Kidney epithelial cell (primary cell): ENCODE results near the gene NUP188. TPM values are rescaled to one million over a fixed set of nuclear protein-coding genes. Genes with fewer than 3 reads are reported as not detected.
"Not testable (repeated sequence)": the region's sequence is repeated elsewhere in the genome, so short reads cannot be mapped to it uniquely, and the experiment has no call there.

Source experiments
- DNase-seq: peaks from one replicate; pipeline ENCODE4 v3.0.0-alpha.2; 2010; ENCODE audit warnings: low read depth
- H3K27me3 ChIP-seq: 2 replicates; pipeline ENCODE4 v1.6.0; 2011; ENCODE audit warnings: low read length; ENCODE audit not compliant: control insufficient read depth, insufficient read depth
- H3K36me3 ChIP-seq: 2 replicates; pipeline ENCODE4 v1.5.1; 2011; ENCODE audit warnings: low read length; ENCODE audit not compliant: control insufficient read depth, insufficient read depth
- H3K4me3 ChIP-seq: 2 replicates; pipeline ENCODE4 v1.5.1; 2011; ENCODE audit warnings: low read depth, mild to moderate bottlenecking, control low read depth, low read length
- total RNA-seq: library from RNA; depleted of rRNA; stranded (reverse); fragments of >200 nt; gene quantifications from 2 replicates; pipeline ENCODE4 v1.2.3, GENCODE V29; 2015
- TF ChIP-seq, protein P1 (sequence below): IDR thresholded peaks from 2 replicates; pipeline ENCODE4 v1.5.1; 2011; ENCODE audit warnings: mild to moderate bottlenecking, moderate library complexity, low read length, control low read depth, inconsistent platforms; ENCODE audit not compliant: insufficient read depth, poor library complexity, severe bottlenecking

Gene NUP188
- total RNA-seq, 1 donor from 2014 or later = 35.5 TPM

DNA sequence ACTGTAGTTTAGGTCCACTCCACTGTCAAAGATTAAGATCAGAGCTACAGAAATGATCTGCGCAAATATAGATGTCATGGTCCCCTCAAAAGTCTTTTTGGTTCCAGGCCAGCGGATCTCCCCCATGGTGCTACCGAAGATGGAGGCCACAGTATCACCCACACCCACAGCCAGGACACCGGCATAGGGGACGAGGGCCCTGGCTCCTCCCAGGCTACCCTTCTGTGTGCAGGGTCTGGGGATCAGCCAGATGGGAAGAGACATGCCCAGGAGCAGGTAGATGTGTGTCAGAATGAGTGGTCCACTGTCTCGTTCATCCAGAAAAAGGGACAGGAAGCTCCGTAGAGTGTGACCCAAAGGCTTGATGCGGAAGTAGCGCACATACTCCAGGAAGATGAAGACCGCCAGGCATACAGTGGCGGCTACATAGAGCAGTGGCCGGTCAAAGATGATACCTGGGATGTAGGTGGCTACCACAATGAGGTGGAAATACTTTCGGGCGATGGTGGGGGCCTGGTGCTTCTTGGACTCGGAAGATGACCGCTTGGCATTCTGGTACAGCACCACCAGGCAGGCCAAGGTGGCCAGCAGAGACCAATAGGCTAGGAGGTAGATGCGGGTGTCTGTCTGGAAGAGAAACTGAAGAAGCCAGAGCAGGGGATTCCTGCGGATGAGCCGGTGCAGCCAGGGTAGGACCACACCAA is 1.5 kb upstream of the NUP188 start:
- H3K27me3 ChIP-seq = no peaks in the 10 kb centered on the region
- DNase-seq = no peak
- peaks cover 2% of the 10 kb centered on the region for H3K36me3 ChIP-seq
- no peak overlapping the region for H3K4me3 ChIP-seq
- TF ChIP-seq, protein P1, sequence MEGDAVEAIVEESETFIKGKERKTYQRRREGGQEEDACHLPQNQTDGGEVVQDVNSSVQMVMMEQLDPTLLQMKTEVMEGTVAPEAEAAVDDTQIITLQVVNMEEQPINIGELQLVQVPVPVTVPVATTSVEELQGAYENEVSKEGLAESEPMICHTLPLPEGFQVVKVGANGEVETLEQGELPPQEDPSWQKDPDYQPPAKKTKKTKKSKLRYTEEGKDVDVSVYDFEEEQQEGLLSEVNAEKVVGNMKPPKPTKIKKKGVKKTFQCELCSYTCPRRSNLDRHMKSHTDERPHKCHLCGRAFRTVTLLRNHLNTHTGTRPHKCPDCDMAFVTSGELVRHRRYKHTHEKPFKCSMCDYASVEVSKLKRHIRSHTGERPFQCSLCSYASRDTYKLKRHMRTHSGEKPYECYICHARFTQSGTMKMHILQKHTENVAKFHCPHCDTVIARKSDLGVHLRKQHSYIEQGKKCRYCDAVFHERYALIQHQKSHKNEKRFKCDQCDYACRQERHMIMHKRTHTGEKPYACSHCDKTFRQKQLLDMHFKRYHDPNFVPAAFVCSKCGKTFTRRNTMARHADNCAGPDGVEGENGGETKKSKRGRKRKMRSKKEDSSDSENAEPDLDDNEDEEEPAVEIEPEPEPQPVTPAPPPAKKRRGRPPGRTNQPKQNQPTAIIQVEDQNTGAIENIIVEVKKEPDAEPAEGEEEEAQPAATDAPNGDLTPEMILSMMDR = no peak

GRCh38 chr9:128946571-128947276 is 775 bp upstream of the NUP188 start:
- Histone ChIP-seq H3K27me3 (no peaks in the 10 kb centered on the region), H3K4me3 (peak overlapping the region; percentile 100), H3K36me3 (peaks cover under 1% of the 10 kb centered on the region)
- TF ChIP-seq, protein P1 = no peak
- no peak for DNase-seq

GRCh38 chr9:128947277-128947526 is 297 bp upstream of the NUP188 start:
- TF ChIP-seq, protein P1 = no peak
- no peak for DNase-seq
- Histone ChIP-seq H3K36me3 (no peaks in the 10 kb centered on the region), H3K27me3 (no peaks in the 10 kb centered on the region), H3K4me3 (peak overlapping the region; percentile 100)

DNA sequence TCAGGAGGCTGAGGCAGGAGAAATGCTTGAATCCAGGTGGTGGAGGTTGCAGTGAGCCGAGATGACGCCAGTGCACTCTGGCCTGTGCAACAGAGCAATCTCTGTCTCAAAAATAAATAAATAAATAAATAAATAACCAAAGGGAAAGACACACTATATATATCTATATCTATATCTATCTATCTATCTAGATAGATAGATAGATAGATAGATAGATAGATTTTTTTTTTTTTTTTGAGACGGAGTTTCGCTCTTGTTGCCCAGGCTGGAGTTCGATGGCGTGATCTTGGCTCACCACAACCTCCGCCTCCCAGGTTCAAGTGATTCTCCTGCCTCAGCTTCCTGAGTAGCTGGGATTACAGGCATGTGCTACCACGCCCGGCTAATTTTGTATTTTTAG is 13.9 kb downstream of the NUP188 start:
- H3K27me3 ChIP-seq, DNase-seq, H3K36me3 ChIP-seq, H3K4me3 ChIP-seq: not testable (repeated sequence)

DNA sequence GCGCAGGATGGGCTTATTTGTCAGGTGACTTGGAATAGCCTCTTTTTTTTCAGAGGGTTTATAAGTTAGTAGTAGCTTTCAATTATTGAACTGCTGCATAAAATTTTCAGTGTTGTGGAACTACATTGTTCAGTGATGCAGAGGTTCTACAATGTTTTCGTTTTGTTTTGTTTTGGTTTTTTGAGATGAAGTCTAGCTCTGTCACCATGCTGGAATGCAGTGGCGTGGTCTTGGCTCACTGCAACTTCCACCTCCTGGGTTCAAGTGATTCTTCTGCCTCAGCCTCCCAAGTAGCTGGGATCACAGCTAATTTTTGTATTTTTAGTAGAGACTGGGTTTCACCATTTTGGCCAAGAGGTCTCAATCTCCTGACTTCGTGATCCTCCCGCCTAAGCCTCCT is 22.0 kb downstream of the NUP188 start:
- peaks cover 4% of the 10 kb centered on the region for H3K36me3 ChIP-seq
- no peak for DNase-seq

GRCh38 chr9:128972956-128973355 is 25.5 kb downstream of the NUP188 start:
- H3K36me3 ChIP-seq = peaks cover 4% of the 10 kb centered on the region
- H3K27me3 ChIP-seq = no peaks in the 10 kb centered on the region
- TF ChIP-seq, protein P1 = no peak
- no peak overlapping the region for H3K4me3 ChIP-seq
- peak; percentile 9 for DNase-seq

More for the DNA sequence above, 22.0 kb downstream of the NUP188 start:
- Histone ChIP-seq H3K27me3 (no peaks in the 10 kb centered on the region), H3K4me3 (no peak overlapping the region)
- TF ChIP-seq, protein P1 = no peak
